Mesodermal cell (in vitro differentiated cells): ENCODE results near the gene SCAMP1.
"Not testable (repeated sequence)": the region's sequence is repeated elsewhere in the genome, so short reads cannot be mapped to it uniquely, and the experiment has no call there.

Experiments used
- H3K27ac ChIP-seq: 2 replicates; pipeline ENCODE4 v1.7.0; 2013; ENCODE audit warnings: mild to moderate bottlenecking, low read depth, low read length, moderate library complexity; ENCODE audit not compliant: severe bottlenecking
- H3K36me3 ChIP-seq: 2 replicates; pipeline ENCODE4 v1.7.1; 2013; ENCODE audit warnings: mild to moderate bottlenecking, low read length, moderate library complexity; ENCODE audit not compliant: control insufficient read depth, insufficient read depth
- H3K4me1 ChIP-seq: one replicate; pipeline ENCODE4 v1.7.1; 2013; ENCODE audit warnings: mild to moderate bottlenecking, low read length; ENCODE audit not compliant: insufficient read depth, control insufficient read depth, poor library complexity, severe bottlenecking
- H3K4me3 ChIP-seq: 2 replicates; pipeline ENCODE4 v1.7.0; 2013; ENCODE audit warnings: low read length, control low read depth, mild to moderate bottlenecking; ENCODE audit not compliant: insufficient read depth, poor library complexity, severe bottlenecking; ENCODE audit errors: extremely low read depth
- H3K9me3 ChIP-seq: 2 replicates; pipeline ENCODE4 v1.7.1; 2013; ENCODE audit warnings: mild to moderate bottlenecking, low read length, moderate library complexity; ENCODE audit not compliant: control insufficient read depth
- WGBS, 2 experiments: methylation state at CpG; one replicate each; pipeline ENCODE4 v1.1.5; 2013; ENCODE audit warnings: missing lambda C conversion rate in 2 of 2; ENCODE audit not compliant: insufficient coverage in 2 of 2; 5-methylcytosine and 5-hydroxymethylcytosine counted together

SCAMP1 gene

DNA sequence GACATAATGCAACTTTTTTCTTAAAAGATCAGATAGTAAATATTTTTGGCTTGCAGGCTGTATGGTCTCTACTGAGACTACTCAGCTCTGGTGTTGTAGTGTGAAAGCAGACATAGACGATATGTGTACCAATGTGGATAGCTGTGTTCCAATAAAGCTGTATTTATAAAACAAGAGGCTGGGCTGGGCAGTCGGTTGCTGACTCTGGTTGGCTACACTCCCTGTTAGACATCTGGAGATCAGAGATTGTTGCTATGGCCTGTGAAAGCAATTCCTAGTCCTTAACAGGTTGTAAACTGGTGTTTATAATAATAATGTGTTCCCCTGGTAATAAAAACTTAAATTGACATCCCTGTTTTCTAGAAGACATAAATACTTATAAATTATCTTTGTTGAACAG, 24.4 kb upstream of the SCAMP1 start:
- Histone ChIP-seq H3K4me3 (no peak overlapping the region), H3K27ac (no peak overlapping the region), H3K4me1 (no peaks in the 10 kb centered on the region), H3K9me3 (peaks cover 5% of the 10 kb centered on the region), H3K36me3 (no peaks in the 10 kb centered on the region)
- 91 to 100% methylated on average over 1 to 2 of the region's 2 CpGs for WGBS, 2 experiments

GRCh38 chr5:78336698-78337097, 23.7 kb upstream of the SCAMP1 start:
- Histone ChIP-seq H3K4me3 (no peak overlapping the region), H3K4me1 (no peaks in the 10 kb centered on the region), H3K27ac (no peak overlapping the region), H3K36me3 (no peaks in the 10 kb centered on the region), H3K9me3 (peaks cover 5% of the 10 kb centered on the region)
- WGBS, 2 experiments, result 71 to 100% methylated on average over 1 of the region's 2 CpGs

DNA sequence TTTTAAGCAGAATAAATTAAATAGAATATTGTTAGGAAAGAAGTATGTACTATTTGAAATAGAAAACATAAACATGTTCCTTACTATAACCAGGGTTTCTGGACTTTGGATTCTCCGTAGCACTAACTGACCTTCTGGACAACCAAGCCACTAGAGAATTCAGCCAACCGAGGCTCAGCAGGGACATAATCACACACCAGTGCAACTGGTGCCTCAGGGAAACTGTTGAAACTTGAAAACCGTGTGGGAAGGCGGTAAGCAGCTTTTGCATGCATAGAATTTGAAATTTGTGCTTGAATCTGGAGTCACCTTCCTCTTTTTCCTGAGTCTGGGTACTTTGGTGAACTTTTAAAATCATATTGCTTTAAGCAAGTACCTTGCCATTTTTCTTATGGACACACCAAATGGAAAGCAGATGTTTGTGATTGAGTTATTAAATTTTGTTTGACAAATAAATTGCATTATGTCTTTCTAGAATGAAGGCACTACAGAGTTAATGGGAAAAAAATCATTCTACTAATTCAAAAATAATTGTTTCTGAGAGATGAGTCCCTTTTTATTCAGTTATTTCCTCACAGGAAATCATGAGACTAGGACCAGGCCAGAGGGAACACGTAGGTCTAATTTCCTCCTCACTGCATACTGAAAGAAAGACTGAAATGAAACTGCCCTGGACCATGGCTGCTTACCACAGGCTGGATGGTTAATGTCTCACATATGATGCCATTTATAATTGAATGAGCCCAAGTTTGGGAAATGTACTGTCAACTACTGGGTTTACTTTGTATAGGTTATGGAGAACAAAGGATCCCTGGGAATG, 20.6 kb upstream of the SCAMP1 start:
- Histone ChIP-seq H3K4me3 (no peak overlapping the region), H3K36me3 (no peaks in the 10 kb centered on the region), H3K9me3 (peaks cover 5% of the 10 kb centered on the region), H3K27ac (no peak overlapping the region), H3K4me1 (no peaks in the 10 kb centered on the region)
- 88 to 100% methylated on average over 3 to 4 of the region's 5 CpGs for WGBS, 2 experiments

DNA sequence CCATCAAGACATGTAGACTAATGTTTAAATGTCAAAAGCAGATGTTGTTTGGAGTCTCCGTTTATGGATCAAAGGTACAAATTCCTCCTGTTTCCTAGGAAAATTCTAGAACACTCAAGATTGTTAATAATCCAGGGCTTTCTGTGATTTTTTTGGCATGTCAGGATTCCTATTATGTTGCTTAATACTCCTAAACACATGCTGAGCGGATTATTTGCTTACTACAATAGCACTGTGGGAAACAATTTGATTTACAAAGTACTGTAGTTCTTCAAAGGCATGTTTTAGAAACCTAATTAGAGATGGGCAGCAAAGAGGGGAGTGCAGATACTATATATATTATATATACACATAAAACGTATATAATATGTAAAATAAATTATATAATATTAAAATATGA, 19.0 kb upstream of the SCAMP1 start:
- Histone ChIP-seq H3K36me3 (no peaks in the 10 kb centered on the region), H3K27ac (no peak overlapping the region), H3K4me1 (peaks cover 7% of the 10 kb centered on the region), H3K4me3 (no peak overlapping the region), H3K9me3 (peaks cover 5% of the 10 kb centered on the region)
- no CpG with 5 or more reads among the region's 3 CpGs for WGBS, 2 experiments

- Histone ChIP-seq H3K27ac (peak overlapping the region; percentile 37), H3K4me1 (peaks cover 7% of the 10 kb centered on the region), H3K36me3 (no peaks in the 10 kb centered on the region), H3K4me3 (no peak overlapping the region), H3K9me3 (no peaks in the 10 kb centered on the region)
- WGBS, 2 experiments, result 100% methylated on average over 1 of the region's 3 CpGs
These were observed 14.9 kb upstream of the SCAMP1 start for GRCh38 chr5:78345485-78345884.

- WGBS, 2 experiments, result 97 to 98% methylated on average over 3 to 4 of the region's 4 CpGs
- peaks cover 7% of the 10 kb centered on the region for H3K36me3 ChIP-seq
These were observed 6.9 kb upstream of the SCAMP1 start for GRCh38 chr5:78353520-78353919.

DNA sequence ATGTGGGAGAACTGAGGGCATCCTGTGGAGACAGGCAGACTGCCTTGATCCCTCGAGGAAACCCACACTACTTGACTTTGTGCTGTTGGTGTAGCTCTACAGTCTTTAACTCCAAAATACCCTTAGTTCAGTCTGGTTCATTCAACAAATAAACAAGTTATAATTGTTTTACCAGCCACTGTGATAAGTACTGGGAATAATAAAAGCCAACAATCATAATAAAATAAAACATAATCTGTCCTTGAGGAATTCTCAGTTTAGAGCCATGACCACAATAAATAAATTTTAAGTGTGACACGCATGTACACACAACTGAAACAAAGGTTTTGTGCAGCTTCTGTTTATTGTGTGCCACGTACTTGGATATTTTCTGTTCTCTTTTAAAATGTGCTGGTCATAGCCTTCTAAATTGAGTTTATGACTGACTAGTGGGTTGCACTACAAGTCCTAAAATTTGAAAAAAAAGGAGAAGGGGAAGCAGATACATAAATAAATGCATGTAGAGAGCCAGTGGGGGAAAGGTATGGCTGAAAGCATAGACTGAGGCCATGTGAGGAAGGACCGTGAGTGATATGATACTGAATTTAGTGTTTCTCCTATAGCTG, 6.2 kb upstream of the SCAMP1 start:
- Histone ChIP-seq H3K4me3 (no peak overlapping the region), H3K9me3 (no peaks in the 10 kb centered on the region), H3K4me1 (no peaks in the 10 kb centered on the region), H3K36me3 (peaks cover 8% of the 10 kb centered on the region), H3K27ac (no peak overlapping the region)
- 92 to 93% methylated on average over 3 of the region's 4 CpGs for WGBS, 2 experiments

More at GRCh38 chr5:78353520-78353919, 6.9 kb upstream of the SCAMP1 start:
- Histone ChIP-seq H3K4me1 (no peaks in the 10 kb centered on the region), H3K9me3 (no peaks in the 10 kb centered on the region), H3K4me3 (no peak overlapping the region), H3K27ac (no peak overlapping the region)

- H3K9me3 ChIP-seq, result no peaks in the 10 kb centered on the region
- 80 to 100% methylated on average over 1 of the region's 2 CpGs for WGBS, 2 experiments
- H3K36me3 ChIP-seq, result peaks cover 8% of the 10 kb centered on the region
- no peak overlapping the region for H3K4me3 ChIP-seq
- no peaks in the 10 kb centered on the region for H3K4me1 ChIP-seq
- H3K27ac ChIP-seq, result no peak overlapping the region
These were observed 4.9 kb upstream of the SCAMP1 start for GRCh38 chr5:78355561-78355960.

DNA sequence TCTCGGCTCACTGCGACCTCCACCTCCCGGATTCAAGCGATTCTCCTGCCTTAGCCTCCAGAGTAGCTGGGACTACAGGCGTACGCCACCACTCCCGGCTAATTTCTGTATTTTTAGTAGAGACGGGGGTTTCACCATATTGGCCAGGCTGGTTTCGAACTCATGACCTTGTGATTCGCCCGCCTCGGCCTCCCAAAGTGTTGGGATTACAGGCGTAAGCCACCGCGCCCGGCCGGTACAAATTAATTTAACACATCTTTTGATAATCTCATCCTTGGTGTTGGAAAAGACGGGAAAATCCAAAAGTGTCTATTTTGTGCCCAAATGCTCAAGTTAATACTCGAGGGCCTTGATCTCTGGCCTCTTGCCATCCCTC, 974 bp upstream of the SCAMP1 start:
- not testable (repeated sequence) for H3K36me3 ChIP-seq, H3K4me1 ChIP-seq, H3K9me3 ChIP-seq
- H3K4me3 ChIP-seq, result peak overlapping the region; percentile 96
- 82 to 89% methylated on average over 13 to 19 of the region's 19 CpGs for WGBS, 2 experiments
- H3K27ac ChIP-seq, result peak overlapping the region; percentile 88

GRCh38 chr5:78360674-78360923, 182 bp downstream of the SCAMP1 start:
- H3K27ac ChIP-seq, result peak overlapping the region; percentile 73
- peaks cover 4% of the 10 kb centered on the region for H3K4me1 ChIP-seq
- 0% methylated on average over 26 of the region's 26 CpGs for WGBS, 2 experiments
- no peaks in the 10 kb centered on the region for H3K9me3 ChIP-seq
- H3K4me3 ChIP-seq, result peak overlapping the region; percentile 96
- H3K36me3 ChIP-seq, result peaks cover 8% of the 10 kb centered on the region

- H3K36me3 ChIP-seq, result peaks cover 8% of the 10 kb centered on the region
- H3K4me1 ChIP-seq, result peaks cover 4% of the 10 kb centered on the region
- H3K27ac ChIP-seq, result peak overlapping the region; percentile 73
- WGBS, 2 experiments, result 0% methylated on average over 28 to 29 of the region's 36 CpGs
- H3K9me3 ChIP-seq, result no peaks in the 10 kb centered on the region
- peak overlapping the region; percentile 96 for H3K4me3 ChIP-seq
These were observed 660 bp downstream of the SCAMP1 start for GRCh38 chr5:78360924-78361630.
